ENCODE measurements around the gene PMFBP1. TPM values are rescaled to one million over a fixed set of nuclear protein-coding genes. Genes with fewer than 3 reads are reported as not detected.

PMFBP1 gene
- total and polyA plus RNA-seq, 2 experiments from 2014 or later: 2.6 to 3.3 TPM

DNA sequence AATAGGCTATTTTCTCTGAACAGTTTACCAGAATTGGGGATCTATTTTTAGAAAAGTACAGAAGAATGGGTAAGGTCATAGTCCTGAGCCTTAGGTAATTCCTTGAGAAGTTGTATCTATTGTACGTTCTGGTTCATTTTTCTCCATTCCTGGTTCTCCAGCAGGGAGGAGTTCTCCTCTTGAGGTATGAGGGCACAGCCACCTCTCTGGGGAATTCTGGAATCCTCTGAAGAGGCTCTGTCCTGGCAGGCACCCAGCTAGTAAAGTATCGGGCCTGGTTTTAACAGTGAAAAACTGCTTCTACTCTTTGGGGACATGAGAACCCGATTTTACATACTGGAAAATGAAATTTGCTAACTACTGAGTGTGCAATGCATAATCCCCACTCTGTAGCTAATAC, 19.6 kb upstream of the PMFBP1 start (continued):
- TF ChIP-seq, protein P1, sequence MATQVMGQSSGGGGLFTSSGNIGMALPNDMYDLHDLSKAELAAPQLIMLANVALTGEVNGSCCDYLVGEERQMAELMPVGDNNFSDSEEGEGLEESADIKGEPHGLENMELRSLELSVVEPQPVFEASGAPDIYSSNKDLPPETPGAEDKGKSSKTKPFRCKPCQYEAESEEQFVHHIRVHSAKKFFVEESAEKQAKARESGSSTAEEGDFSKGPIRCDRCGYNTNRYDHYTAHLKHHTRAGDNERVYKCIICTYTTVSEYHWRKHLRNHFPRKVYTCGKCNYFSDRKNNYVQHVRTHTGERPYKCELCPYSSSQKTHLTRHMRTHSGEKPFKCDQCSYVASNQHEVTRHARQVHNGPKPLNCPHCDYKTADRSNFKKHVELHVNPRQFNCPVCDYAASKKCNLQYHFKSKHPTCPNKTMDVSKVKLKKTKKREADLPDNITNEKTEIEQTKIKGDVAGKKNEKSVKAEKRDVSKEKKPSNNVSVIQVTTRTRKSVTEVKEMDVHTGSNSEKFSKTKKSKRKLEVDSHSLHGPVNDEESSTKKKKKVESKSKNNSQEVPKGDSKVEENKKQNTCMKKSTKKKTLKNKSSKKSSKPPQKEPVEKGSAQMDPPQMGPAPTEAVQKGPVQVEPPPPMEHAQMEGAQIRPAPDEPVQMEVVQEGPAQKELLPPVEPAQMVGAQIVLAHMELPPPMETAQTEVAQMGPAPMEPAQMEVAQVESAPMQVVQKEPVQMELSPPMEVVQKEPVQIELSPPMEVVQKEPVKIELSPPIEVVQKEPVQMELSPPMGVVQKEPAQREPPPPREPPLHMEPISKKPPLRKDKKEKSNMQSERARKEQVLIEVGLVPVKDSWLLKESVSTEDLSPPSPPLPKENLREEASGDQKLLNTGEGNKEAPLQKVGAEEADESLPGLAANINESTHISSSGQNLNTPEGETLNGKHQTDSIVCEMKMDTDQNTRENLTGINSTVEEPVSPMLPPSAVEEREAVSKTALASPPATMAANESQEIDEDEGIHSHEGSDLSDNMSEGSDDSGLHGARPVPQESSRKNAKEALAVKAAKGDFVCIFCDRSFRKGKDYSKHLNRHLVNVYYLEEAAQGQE (IDR thresholded peaks at IDR 0.05; ENCODE audit: unreplicated experiment): no peak
- TF ChIP-seq POLR2AphosphoS5 (IDR thresholded peaks at IDR 0.05; ENCODE audit: low read depth) (no peak), ZNF331 (CRISPR knock-in tag; IDR thresholded peaks at IDR 0.05; ENCODE audit: low read depth) (no peak), EZH2phosphoT487 (IDR thresholded peaks at IDR 0.05; ENCODE audit: unreplicated experiment) (no peak), JUNB (IDR thresholded peaks at IDR 0.05; ENCODE audit: unreplicated experiment) (no peak), NANOG (IDR thresholded peaks at IDR 0.05; ENCODE audit: borderline replicate concordance) (no peak)
- TF ChIP-seq, protein P2, sequence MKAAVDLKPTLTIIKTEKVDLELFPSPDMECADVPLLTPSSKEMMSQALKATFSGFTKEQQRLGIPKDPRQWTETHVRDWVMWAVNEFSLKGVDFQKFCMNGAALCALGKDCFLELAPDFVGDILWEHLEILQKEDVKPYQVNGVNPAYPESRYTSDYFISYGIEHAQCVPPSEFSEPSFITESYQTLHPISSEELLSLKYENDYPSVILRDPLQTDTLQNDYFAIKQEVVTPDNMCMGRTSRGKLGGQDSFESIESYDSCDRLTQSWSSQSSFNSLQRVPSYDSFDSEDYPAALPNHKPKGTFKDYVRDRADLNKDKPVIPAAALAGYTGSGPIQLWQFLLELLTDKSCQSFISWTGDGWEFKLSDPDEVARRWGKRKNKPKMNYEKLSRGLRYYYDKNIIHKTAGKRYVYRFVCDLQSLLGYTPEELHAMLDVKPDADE (IDR thresholded peaks at IDR 0.05): no peak

DNA sequence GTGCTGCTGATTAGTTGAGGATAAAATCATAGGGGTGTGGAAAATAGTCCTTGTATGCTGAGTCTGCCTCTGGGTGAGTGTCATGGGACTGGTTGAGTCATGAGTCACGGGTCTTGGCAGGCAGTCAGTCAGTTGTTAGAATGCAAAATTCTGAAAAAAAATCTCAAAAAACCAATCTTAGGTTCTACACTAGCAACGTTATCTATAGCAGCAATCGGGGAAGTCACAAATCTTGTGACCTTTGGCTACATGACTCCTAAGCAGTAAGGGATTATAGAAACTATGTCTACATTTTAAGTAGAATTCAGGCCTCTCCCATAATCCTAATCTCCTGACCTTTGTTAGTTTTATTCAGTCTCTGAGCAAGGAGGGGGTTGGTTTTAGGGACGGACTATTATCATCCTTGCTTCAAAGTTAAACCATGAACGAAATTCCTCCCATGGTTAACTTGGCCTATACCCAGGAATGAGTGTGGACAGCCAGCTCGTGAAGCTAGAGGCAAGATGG, 18.0 kb upstream of the PMFBP1 start:
- H3F3A ChIP-seq (replicated peaks; ENCODE audit: low read depth): no peaks in the 10 kb centered on the region
- no peaks in the 10 kb centered on the region for H4K20me1 ChIP-seq (replicated peaks; ENCODE audit: insufficient read depth)
- peaks cover 6% of the 10 kb centered on the region for H3K4me1 Mint-ChIP-seq
- H3K36me3 Mint-ChIP-seq (ENCODE audit: low read depth): peaks cover 4% of the 10 kb centered on the region; the same call in 1 of the 3 replicates
- no peak overlapping the region for H2AFZ ChIP-seq
- no peak overlapping the region for H3K4me2 ChIP-seq
- H3K27me3 Mint-ChIP-seq (ENCODE audit: insufficient read depth, low read depth, poor library complexity): no peaks in the 10 kb centered on the region
- no peak for DNase-seq (ENCODE audit: low spot score)
- H3K9me2 ChIP-seq (ENCODE audit: insufficient read depth): no peaks in the 10 kb centered on the region; the same call in 1 of the 2 replicates
- no peak overlapping the region for H3K4me3 ChIP-seq
- H3K79me2 ChIP-seq (replicated peaks; ENCODE audit: insufficient read depth): no peaks in the 10 kb centered on the region
- no peak overlapping the region for H3K27ac ChIP-seq (ENCODE audit: low read depth)
- no peak overlapping the region for H3K27ac Mint-ChIP-seq
- no peak overlapping the region for H3K4me3 Mint-ChIP-seq
- no peaks in the 10 kb centered on the region for H3K27me3 ChIP-seq (ENCODE audit: insufficient read depth)
- H3K9me3 Mint-ChIP-seq: peaks cover 4% of the 10 kb centered on the region; the same call in 1 of the 3 replicates
- H3K36me3 ChIP-seq (ENCODE audit: insufficient read depth): no peaks in the 10 kb centered on the region
- no peak for TF ChIP-seq EZH2 (IDR thresholded peaks at IDR 0.05; ENCODE audit: low read depth, unreplicated experiment)
- TF ChIP-seq, protein P1 (IDR thresholded peaks at IDR 0.05; ENCODE audit: unreplicated experiment): no peak
- TF ChIP-seq POLR2AphosphoS5 (IDR thresholded peaks at IDR 0.05; ENCODE audit: low read depth): no peak
- TF ChIP-seq, protein P3, sequence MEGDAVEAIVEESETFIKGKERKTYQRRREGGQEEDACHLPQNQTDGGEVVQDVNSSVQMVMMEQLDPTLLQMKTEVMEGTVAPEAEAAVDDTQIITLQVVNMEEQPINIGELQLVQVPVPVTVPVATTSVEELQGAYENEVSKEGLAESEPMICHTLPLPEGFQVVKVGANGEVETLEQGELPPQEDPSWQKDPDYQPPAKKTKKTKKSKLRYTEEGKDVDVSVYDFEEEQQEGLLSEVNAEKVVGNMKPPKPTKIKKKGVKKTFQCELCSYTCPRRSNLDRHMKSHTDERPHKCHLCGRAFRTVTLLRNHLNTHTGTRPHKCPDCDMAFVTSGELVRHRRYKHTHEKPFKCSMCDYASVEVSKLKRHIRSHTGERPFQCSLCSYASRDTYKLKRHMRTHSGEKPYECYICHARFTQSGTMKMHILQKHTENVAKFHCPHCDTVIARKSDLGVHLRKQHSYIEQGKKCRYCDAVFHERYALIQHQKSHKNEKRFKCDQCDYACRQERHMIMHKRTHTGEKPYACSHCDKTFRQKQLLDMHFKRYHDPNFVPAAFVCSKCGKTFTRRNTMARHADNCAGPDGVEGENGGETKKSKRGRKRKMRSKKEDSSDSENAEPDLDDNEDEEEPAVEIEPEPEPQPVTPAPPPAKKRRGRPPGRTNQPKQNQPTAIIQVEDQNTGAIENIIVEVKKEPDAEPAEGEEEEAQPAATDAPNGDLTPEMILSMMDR (conservative IDR thresholded peaks at IDR 0.05; ENCODE audit: low read depth in 2 of 2): no peak
- no peak for TF ChIP-seq NANOG (IDR thresholded peaks at IDR 0.05; ENCODE audit: borderline replicate concordance)
- no peak for TF ChIP-seq JUNB (IDR thresholded peaks at IDR 0.05; ENCODE audit: unreplicated experiment)
- no peak for TF ChIP-seq ZNF114 (CRISPR knock-in tag; IDR thresholded peaks at IDR 0.05)
- no peak for TF ChIP-seq CREB1 (CRISPR knock-in tag; IDR thresholded peaks at IDR 0.05; ENCODE audit: low read depth)
- no peak for ATAC-seq
- H3K4me1 ChIP-seq (ENCODE audit: insufficient read depth): peaks cover 8% of the 10 kb centered on the region; the same call in 1 of the 2 replicates
